A204.1 (cell line): ENCODE data around the gene CYSTM1.

Source experiments
- FAIRE-seq: peaks from 2 replicates; lab custom pipeline; 2012; peaks lifted over from hg19 to GRCh38; lab: Jason Lieb, UNC

Gene CYSTM1

DNA sequence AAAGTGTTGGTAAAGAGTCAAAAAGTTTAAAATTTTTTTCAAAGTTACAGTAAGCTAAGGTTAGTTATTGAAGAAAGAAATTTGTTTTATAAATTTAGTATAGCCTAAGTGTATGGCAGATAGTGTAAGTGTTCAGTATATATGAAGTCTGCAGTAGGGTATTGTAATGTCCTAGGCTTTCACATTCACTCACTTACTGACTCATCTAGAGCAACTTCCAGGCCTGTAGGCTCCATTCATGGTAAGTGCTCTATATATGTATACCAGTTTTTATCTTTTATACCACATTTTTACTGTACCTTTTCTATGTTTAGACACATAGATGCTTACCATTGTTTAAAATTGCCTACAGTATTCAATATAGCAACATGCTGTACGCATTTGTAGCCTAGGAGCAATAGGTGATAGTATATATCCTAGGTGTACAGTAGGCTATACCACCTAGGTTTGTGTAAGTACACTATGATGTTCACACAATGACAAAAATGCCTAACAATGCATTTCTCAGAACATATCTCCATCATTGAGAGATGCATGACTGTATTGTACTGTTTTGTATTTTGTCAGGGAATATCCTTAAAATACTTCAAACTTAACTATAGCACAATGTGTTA is 38.5 kb downstream of the CYSTM1 start:
- no peak for FAIRE-seq

DNA sequence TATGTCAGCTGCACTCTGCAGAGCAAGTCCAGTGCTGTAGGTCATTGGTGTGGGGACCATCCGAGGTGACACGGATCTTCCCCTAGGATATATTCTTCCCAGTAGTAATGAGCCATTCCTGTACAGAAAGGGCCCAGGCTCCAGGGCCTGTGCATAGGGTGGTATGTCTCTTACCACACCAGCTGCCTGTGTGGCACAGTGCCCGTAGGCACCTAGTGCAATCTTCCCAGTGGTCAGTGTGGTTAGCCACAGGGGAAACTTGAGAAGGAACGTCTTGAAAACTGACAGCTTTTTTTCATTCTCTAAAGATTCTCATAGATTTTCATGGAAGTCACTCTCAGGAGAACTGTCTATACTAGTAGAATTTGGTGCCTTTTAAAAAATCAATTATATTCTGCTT is 39.8 kb downstream of the CYSTM1 start:
- FAIRE-seq, result no peak

DNA sequence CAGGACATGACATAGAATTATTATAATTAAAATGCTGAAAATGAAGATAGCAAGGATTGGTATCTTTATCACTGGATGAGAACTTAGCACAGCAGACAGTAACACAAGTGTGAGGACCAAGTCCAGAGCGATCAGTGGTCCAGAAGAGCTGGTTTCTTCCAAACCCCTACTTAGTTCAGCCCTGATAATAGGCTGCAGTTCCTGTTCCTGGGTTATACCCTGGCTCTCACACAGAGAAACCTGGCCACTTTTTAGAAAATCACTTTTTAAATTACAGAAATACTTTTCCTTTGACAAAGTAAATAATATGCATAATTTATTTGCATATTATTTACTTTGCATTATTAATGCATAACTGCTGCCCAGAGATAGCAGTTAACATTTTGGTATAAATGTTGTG is 40.3 kb downstream of the CYSTM1 start:
- FAIRE-seq, result no peak

DNA sequence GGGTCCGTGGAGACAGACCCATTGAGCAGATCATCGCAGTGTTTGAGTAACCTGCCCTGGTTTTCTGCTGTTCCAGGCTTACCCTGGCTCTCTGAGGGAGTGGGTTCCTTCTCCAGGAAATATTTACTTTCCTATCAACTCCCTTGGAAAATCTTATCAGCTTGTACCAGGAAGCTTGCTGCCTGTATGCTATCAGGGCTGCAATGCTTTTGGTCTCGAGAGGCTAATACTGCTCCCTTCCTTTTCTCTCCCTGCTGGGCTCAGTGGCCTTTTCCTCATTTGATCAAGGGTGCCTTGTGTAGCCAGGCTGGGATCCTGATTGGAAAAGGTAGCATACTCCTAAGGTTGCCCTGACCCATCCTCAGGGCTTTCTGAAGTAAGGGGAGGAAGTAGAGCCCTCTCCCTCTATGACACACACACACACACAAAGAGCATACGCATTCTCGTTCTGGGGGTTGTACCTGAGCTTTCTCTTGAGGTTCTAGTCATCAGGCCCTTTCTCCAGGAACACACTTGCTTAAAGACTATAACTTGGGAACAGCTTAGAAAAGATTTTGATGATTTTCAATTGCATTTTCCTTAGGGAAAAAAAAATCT is 41.6 kb downstream of the CYSTM1 start:
- no peak for FAIRE-seq

DNA sequence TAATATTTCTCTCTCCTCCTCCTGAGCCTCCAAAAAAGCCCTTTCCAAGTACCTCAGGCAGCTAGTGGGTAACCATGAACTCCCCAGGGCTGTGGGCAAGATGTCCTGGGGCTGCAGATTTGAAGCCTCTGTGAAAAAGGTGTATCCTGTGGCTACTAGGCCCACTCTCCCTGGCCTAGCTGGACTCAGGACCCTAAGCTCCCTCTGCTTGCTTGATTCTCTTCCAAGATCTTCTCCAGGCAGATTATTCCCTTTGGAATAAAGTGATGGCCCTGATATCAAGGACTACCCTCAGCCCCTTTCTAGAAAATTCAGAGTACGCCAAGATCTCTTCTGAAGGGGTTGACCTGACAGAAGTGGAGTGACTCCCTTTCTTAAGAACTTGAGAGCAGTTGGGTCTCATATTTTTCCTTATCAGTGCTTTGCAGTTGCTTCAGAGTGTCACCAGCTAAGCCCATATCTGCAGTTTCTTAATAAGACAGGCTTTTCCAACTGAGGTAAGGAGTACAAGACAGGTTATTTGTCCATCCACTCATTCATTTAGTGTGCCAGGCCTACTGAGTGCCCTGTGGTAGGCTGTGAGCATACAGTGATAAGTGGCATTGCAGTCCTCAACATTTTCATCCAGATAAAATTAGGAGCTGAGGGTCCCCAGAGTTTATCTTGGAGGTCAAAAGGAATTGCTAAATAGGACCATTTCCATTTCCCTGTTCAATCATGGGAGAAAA is 42.5 kb downstream of the CYSTM1 start:
- no peak for FAIRE-seq

DNA sequence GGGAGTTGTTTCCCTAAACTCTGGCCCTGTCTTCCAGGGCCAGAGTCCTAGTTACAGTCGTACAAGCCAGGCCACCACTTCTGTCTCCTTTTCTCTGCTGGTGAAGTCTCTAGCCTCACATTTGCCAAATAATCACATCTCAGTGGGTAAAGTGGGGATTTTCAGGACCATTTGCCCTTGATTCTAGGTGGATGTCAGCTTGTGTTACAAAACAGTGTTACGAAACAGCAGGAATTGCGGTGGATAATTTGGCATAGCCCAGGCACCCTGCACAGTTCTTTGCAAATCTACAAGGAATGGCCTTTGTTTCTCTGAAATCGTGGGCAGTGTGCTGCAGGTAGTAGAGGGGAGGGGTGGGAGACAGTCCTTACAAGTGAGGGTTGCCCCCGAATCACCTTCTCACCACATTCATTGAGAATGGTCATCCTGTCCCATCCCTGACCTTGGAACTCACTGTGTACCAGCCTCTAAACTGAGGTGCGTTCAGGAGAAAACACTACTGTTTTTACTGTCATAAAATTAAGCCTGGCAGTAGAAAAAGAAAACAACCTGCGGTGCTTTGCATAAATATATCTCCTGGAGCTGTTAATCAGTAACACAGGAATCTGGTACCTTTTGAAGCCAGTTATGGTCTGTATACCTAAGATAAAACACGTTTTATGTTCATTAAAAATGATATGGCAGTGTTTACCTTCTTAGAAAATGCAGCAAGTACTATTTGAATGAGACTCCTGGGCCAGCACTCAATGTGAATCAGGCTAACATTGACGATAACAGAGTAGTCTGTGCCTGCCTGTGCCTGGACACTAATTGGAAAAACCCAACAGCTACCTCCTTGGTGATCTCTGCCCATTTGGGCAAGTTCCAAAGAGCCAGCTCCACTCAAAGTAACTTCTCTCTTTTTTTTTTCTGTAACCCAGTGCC is 44.3 kb downstream of the CYSTM1 start:
- FAIRE-seq, result no peak

DNA sequence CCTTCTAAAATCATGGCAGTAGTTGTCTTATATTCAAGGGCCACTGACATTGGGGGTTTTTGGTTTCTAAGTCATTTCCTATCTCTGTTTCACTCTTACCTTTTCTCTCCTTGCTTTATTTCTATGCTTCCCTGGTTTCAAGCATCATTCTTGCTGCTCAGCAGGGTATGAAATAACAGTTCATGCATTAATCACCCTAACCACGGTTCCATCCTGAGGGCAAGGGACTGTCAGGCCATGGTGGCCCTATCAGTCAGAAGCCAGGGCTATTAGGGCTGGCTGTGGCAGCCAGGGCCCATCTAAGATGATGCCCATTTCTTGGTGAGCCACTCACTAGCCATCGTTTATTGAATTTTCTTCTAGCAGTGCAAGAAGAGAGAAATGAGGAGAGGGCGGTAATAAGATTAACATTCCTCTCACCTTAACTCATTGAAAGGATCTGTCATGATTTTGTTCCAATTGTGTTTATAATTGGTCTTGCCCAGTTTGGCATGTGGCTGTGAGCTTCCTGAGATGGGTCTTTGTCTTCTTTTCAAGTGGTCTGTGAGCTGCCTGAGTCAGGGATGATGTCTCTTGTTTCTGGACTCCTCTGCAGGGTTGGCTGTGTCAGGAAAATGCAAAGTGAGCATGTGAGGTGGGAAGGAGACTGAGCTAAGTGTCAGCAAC is 45.2 kb downstream of the CYSTM1 start:
- FAIRE-seq, result no peak

DNA sequence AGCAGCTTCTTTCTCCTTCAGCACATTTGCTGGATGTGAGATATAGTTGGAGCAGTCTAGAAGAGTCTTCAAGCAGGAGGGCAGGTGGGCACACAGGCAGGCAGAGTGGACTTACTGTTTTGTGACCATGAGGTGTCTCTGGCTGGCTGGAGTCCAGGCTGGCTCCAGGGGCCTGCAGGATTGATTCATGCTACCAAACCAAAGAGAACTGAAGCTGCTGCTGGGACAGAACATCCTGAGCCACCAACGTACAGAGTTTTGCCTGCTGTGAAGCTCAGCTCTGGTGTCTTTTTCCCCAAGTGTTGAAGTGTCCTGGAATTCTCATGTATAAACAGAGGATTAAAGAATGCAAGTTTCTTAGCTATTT is 45.7 kb downstream of the CYSTM1 start:
- FAIRE-seq, result no peak

DNA sequence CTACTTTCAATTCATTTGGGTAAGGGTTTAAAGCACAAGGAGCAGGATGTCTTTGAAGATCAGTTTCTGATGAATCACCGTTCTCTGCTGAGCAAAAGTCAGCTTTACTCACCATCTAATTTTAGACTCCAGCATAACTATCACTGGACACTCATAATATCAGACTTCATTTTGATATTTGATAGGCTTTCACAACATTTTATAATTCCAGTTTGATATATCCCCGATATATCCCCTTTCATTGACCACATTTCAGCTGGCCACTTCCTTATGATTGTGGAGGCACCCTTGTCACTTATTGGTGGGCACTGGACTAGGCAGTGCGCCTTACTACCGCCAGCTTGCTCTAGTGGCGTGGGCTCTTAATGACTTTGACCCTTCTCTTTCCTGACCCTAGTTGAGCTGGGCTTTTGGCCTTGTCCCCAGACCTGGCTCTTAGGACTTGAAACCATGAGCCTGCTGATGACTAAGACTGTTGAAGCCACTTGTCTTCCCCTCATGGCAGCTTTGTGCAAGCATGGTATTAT is 46.8 kb downstream of the CYSTM1 start:
- no peak for FAIRE-seq

DNA sequence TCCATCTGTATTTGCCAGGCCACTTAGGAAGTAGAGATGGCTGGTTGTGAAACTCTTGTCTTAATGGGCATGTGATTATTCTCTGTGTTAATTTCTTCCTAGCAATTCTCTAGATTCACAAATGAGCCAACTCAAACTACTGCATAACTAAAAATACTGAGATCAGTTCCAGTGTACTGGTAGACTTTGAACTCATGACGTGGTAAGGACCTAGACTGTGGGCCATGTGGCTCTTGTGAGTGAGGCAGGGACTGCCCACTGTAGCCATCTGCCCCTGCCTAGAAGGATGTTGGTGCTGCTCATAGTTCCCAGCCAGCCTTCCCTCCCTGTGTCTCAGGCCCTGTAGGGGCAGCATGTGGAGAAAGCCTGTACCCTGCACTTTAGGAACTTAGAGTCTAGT is 47.4 kb downstream of the CYSTM1 start:
- FAIRE-seq, result no peak

DNA sequence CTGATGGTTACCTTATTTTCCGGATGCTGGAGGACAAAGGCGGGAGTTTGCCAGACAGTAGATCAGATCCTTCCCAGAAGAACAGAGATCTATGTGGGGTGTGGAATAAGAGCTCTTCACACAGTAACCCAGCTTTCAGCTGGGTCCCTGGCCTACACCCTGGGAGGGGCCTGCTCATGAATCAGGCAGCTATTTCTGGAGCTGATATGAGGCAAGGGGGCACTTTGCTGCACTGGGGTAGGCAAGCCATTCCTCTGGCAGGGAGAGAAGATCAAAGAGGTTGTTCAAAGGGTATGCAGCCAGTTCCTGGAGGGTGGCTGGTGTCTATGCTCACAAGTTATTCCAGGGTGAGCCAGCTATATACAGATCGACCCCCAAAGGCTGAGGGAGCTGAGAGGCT is 48.6 kb downstream of the CYSTM1 start:
- no peak for FAIRE-seq

DNA sequence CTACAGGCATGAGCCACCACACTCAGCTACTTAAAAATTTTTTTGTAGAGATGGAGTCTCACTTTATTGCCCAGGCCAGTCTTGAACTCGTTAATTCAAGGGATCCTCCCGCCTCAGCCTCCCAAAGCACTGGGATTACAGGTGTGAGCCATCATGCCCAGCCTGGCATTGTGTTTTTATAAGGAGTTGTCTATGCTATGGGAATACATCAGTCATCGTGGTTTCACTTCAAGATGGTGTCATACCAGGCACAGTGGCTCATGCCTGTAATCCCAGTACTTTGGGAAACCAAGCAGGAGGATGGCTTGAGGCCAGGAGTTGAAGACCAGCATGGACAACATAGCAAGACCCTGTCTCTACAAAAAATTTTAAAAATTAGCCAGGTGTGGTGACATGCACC is 49.7 kb downstream of the CYSTM1 start:
- FAIRE-seq, result no peak

DNA sequence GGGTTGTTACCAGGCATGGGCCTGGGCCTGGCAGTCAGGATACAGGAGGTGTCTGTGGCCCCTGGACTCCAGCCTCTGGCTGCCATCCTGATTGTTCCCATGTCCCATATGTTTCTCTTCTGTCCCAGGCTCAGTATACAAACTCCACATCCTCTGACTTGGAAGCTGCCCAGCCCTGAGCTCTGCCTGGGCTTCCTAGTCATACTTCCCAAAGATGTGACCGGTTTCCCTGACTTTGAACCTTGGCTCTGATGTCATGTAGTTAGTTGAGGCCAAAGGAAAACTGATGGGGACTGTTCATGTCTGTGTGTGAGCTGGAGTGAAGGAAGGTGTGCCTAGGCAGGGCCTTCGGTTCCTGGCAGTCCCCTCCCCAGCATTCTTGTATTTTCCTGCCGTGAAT is 50.4 kb downstream of the CYSTM1 start:
- FAIRE-seq, result no peak

DNA sequence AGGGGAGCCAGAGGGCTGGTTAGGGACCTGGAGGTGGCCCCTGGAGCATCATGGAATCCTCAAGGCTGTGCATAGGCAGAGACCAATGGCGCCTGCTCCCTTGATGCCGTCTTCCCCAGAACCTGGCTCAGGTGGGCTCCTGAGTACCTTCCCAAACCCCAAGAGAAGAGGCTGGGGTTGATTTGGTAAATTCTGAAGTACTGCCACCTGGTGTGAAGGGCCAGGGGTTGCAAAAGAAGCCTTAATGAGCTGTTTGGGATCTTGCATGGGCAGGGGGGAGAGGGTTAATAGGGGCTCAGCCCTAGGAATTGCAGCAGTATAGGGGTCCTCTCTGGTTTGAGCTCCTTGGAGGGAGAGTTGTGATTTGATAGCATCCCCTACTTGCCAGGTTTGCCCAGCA is 52.1 kb downstream of the CYSTM1 start:
- no peak for FAIRE-seq

DNA sequence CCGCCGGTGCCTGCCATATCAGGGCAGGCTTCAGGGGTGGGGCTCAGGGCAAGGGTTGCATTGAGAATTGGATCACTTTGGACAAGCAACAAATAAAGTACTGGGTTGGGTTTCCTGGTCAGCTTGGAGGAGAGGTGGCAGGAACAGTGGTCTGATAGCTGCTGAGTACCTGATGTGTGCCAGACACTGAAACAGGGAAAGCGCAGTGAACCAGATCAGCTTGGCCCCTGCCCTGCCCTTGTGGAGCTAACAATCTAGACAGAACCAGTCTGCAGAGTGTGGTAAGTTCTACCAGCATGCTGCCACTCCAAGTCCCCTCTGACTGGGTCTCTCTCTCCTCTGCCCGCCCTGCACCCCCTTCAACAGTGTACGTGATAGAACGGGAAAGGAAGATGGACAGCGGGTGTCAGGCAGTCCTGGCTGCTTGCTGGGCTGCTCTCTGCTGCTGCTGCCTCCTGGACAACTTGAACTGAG is 53.4 kb downstream of the CYSTM1 start:
- no peak for FAIRE-seq

DNA sequence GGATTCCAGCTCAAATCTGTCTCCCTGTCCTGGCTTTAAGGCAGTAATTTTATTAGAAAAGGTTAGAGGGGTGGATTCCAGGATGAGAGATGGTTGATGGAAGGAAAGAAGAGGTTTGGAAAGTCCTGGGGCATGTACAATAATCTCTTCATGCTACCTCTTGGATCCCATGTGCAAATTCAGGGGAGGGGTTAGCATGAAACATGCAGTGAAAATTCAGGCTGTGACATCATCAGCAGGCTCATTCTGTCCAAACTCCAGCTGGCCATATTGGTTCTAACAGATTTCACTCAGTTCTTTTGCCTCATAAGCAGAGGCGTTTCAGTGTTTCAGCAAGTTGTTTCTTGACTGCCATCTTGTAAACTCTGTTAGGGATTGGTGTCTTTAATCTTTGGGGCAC is 55.4 kb downstream of the CYSTM1 start:
- no peak for FAIRE-seq

DNA sequence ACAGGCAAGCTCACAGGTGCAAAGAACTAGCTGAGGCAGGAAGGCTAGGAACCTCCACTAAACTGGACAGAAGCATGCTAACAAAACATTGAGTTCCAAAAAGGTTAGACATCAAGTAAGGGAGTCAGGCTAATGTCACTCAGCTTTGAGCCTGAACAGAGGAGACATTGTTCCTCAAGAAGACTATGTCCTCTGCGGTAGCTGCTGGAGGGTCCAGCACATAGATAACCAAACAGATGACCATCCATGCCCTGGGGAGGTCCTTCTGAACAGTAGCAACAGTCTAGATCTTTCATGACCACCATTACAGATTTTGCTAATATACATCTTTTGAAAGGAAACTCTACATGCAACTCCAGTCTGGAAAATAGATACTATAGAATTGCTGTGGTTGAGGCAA is 57.7 kb downstream of the CYSTM1 start:
- no peak for FAIRE-seq

DNA sequence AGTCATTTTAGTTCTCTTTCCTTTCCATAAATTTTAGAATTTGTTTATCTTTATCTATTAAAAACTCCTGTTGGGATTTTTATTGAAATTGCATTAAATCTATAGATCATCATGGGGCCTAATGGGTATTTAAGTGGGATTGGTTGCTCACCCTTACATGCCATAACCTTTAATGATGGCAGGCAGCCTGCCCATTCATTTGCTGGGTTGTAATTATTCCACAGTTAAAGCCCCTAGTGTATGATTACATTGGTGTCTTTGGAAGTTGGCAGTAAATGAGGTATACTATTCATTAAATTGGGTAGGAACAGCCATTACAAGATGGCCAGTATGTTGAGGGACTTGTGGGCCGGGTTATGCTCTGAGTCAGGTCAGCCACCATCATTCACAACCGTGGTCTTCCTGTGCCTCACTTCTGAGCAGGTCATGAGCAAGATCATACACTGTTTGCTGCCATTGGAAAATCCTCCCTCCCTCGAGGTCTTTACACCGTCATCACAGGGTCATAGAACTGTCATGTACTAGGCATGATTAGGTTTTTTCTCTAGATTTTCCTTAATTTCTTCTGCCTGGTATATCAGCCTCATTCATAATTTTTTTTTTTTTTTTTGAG is 59.5 kb downstream of the CYSTM1 start:
- FAIRE-seq, result no peak

DNA sequence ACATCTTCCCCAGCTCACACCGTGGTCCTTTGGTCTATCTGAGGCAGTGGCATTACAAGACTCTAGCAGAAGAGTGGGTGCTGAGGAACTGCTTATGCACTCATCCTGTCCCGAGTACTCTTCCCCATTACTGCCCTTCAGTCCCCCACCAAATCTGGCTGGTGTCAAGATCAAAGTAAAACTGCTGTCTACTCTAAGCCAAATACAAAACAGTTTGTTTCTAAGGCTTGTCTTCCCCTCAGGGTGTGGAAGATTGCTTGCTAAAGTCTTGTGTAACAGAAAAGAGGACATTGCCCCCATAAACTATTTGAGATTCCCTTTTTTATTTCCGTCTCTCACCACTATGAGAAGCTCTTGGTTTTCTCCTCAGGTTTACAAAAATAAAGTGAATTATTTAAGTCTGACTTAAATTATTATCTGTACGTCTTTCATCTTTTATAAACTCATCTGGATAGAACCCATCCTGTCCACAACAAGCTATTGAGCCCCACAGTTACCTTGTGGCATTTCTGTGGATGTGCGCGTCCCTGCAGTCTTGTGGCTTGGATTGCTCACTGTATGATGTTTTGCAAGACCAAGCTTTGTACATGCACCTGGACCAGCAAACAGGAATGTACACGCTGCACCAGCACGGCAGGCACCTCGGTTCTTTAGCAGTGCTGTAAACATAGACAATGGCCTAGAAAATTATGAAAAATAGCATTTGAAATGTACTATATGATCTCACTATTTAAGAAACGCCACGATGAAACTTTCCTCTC is 61.0 kb downstream of the CYSTM1 start:
- no peak for FAIRE-seq

DNA sequence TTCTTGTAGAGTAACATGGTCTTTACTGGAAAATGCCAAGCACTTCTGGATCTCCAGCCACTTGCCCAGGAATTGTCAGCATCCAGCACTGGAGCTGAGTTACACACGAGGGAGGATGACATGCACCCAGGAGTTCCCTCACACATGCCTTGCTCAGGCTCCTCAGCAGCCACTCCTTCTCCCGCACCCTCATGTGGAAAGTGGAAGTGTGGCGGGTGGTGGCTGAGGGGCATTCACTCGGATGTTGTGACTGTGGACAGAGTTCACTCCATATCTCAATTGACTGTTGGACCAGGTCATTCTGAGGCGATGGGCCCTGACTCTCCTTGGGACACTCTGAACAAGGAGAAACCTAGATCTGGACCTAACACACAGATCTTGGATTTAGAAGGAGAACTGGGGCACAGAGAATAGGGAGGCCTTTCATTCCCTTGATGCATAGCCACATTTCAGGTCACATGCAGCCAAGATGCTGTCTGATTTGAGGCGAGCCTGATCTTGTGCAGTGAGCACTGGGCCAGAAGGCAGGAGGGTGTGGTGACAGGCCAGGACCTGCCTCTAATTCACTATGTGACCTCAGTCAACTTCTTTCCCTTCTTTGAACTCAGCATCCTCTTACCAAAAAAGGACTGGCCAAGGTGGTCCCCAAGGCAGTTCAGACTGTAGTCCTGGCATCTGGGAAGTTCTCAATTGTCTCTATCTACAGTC is 62.1 kb downstream of the CYSTM1 start:
- FAIRE-seq, result no peak
